Mesodermal cell (in vitro differentiated cells): ENCODE data around the gene ADNP.

Source experiments
- H3K27ac ChIP-seq: 2 replicates; pipeline ENCODE4 v1.7.0; 2013; ENCODE audit warnings: mild to moderate bottlenecking, low read depth, low read length, moderate library complexity; ENCODE audit not compliant: severe bottlenecking
- H3K36me3 ChIP-seq: 2 replicates; pipeline ENCODE4 v1.7.1; 2013; ENCODE audit warnings: mild to moderate bottlenecking, low read length, moderate library complexity; ENCODE audit not compliant: control insufficient read depth, insufficient read depth
- H3K4me1 ChIP-seq: one replicate; pipeline ENCODE4 v1.7.1; 2013; ENCODE audit warnings: mild to moderate bottlenecking, low read length; ENCODE audit not compliant: insufficient read depth, control insufficient read depth, poor library complexity, severe bottlenecking
- H3K4me3 ChIP-seq: 2 replicates; pipeline ENCODE4 v1.7.0; 2013; ENCODE audit warnings: low read length, control low read depth, mild to moderate bottlenecking; ENCODE audit not compliant: insufficient read depth, poor library complexity, severe bottlenecking; ENCODE audit errors: extremely low read depth
- H3K9me3 ChIP-seq: 2 replicates; pipeline ENCODE4 v1.7.1; 2013; ENCODE audit warnings: mild to moderate bottlenecking, low read length, moderate library complexity; ENCODE audit not compliant: control insufficient read depth
- WGBS, 2 experiments: methylation state at CpG; one replicate each; pipeline ENCODE4 v1.1.5; 2013; ENCODE audit warnings: missing lambda C conversion rate in 2 of 2; ENCODE audit not compliant: insufficient coverage in 2 of 2; 5-methylcytosine and 5-hydroxymethylcytosine counted together

Gene ADNP

GRCh38 chr20:50845566-50846215 lies 85.5 kb downstream of the ADNP start:
- Histone ChIP-seq H3K4me3 (no peak overlapping the region), H3K9me3 (no peaks in the 10 kb centered on the region), H3K36me3 (no peaks in the 10 kb centered on the region), H3K27ac (no peak overlapping the region), H3K4me1 (peaks cover 15% of the 10 kb centered on the region)
- WGBS, 2 experiments: 95 to 97% methylated on average over 3 to 9 of the region's 15 CpGs

GRCh38 chr20:50844430-50845100 lies 86.7 kb downstream of the ADNP start:
- Histone ChIP-seq H3K36me3 (no peaks in the 10 kb centered on the region), H3K4me3 (no peak overlapping the region), H3K4me1 (peaks cover 16% of the 10 kb centered on the region), H3K9me3 (no peaks in the 10 kb centered on the region), H3K27ac (no peak overlapping the region)
- 96 to 97% methylated on average over 7 of the region's 9 CpGs for WGBS, 2 experiments

GRCh38 chr20:50843331-50844276 lies 87.6 kb downstream of the ADNP start:
- peaks cover 20% of the 10 kb centered on the region for H3K4me1 ChIP-seq
- H3K27ac ChIP-seq: no peak overlapping the region
- no peaks in the 10 kb centered on the region for H3K9me3 ChIP-seq
- 92 to 95% methylated on average over 9 of the region's 9 CpGs for WGBS, 2 experiments
- no peak overlapping the region for H3K4me3 ChIP-seq
- H3K36me3 ChIP-seq: no peaks in the 10 kb centered on the region

GRCh38 chr20:50842821-50843220 lies 88.4 kb downstream of the ADNP start:
- no peaks in the 10 kb centered on the region for H3K36me3 ChIP-seq
- 90 to 98% methylated on average over 4 to 5 of the region's 5 CpGs for WGBS, 2 experiments
- no peak overlapping the region for H3K27ac ChIP-seq
- H3K4me1 ChIP-seq: peaks cover 20% of the 10 kb centered on the region
- no peak overlapping the region for H3K4me3 ChIP-seq
- no peaks in the 10 kb centered on the region for H3K9me3 ChIP-seq
